K562 (cell line): ENCODE measurements around the gene LCP2. TPM values are rescaled to one million over a fixed set of nuclear protein-coding genes. Genes with fewer than 3 reads are reported as not detected.

Source experiments
- ATAC-seq: fragments of 200-7000 bp; cut with Tn5 transposase; 3 replicates; pipeline ENCODE4 v1.9.1; 2020; ENCODE audit warnings: moderate library complexity
- BruUV-seq: library from RNA; stranded (reverse); fragments of 400-500 nt; replicated peaks from 2 replicates; lab custom pipeline; 2021; lab: Mats Ljungman, UMichigan
- CTCF ChIA-PET: fragments of 300-600 bp; formaldehyde crosslinking; extraction: SDS; loops from one replicate; lab custom pipeline; 2021; ENCODE audit warnings: low intra/inter-chr PET ratio; lab: Yijun Ruan, JAX
- POLR2A ChIA-PET: fragments of 300-600, 350-650 bp; sonication (Branson Sonifier 250); formaldehyde crosslinking; extraction: SDS; loops from one replicate; lab custom pipeline; 2021; ENCODE audit warnings: antibody characterized with exemption, inconsistent platforms; lab: Yijun Ruan, JAX
- DNase-seq, 4 experiments: peaks; one replicate each; pipeline versions ENCODE4 v3.0.0 to v3.0.0-alpha.2; 2011 to 2018; ENCODE audit warnings: low spot score in 3 of 4, mixed read lengths in 3 of 4; ENCODE audit errors: extremely low read depth in 1 of 4
- FAIRE-seq: peaks from 2 replicates; lab custom pipeline; 2011; peaks lifted over from hg19 to GRCh38; lab: Jason Lieb, UNC
- H2AFZ ChIP-seq: 2 replicates; pipeline ENCODE4 v1.6.0; 2011; ENCODE audit warnings: low read depth, low read length, control low read depth, inconsistent platforms
- H3K27ac ChIP-seq: fragments of 200-600 bp; 3 replicates; pipeline ENCODE4 v1.8.0; 2011; ENCODE audit warnings: low read depth, mild to moderate bottlenecking, control low read depth, inconsistent platforms, low read length, moderate library complexity, mixed read lengths; ENCODE audit errors: extremely low read depth
- H3K27me3 ChIP-seq, 2 experiments: fragments of 300-600 bp in 1 of 2; 2 replicates in 1 of 2; 3 replicates in 1 of 2; pipeline versions ENCODE4 v1.6.0 to v1.8.0; 2011; ENCODE audit warnings: inconsistent platforms in 2 of 2, low read length in 2 of 2, mild to moderate bottlenecking in 1 of 2, mixed read lengths in 1 of 2, moderate library complexity in 1 of 2; ENCODE audit not compliant: control insufficient read depth in 2 of 2, insufficient read depth in 2 of 2
- H3K36me3 ChIP-seq: fragments of 300-600 bp; 3 replicates; pipeline ENCODE4 v1.8.0; 2011; ENCODE audit warnings: mild to moderate bottlenecking, low read length, inconsistent platforms; ENCODE audit not compliant: control insufficient read depth, insufficient read depth
- H3K4me1 ChIP-seq, 2 experiments: fragments of 200-600 bp in 1 of 2; replicated peaks in 1 of 2; 2 replicates in 1 of 2; 3 replicates in 1 of 2; pipeline versions ENCODE4 v1.5.1 to v1.8.0; 2011; ENCODE audit warnings: inconsistent platforms in 2 of 2, low read length in 2 of 2, mild to moderate bottlenecking in 1 of 2, mixed read lengths in 1 of 2, moderate library complexity in 1 of 2; ENCODE audit not compliant: control insufficient read depth in 2 of 2, insufficient read depth in 2 of 2
- H3K4me2 ChIP-seq: 2 replicates; pipeline ENCODE4 v1.6.1; 2011; ENCODE audit warnings: low read length, control low read depth, inconsistent platforms, mixed read lengths; ENCODE audit not compliant: insufficient read depth
- H3K4me3 ChIP-seq: fragments of 200-600 bp; sonication (generic), shearing (Covaris generic); 2 replicates; pipeline ENCODE4 v1.5.1; 2016; ENCODE audit warnings: control low read depth, inconsistent platforms
- H3K79me2 ChIP-seq: fragments of 200-600 bp; 3 replicates; pipeline ENCODE4 v1.8.0; 2011; ENCODE audit warnings: low read length, inconsistent platforms; ENCODE audit not compliant: control insufficient read depth, insufficient read depth
- H3K9ac ChIP-seq, 2 experiments: 2 replicates each; pipeline versions ENCODE4 v1.6.0 to v1.6.1; 2011; ENCODE audit warnings: low read depth in 2 of 2, low read length in 2 of 2, control low read depth in 1 of 2, inconsistent platforms in 1 of 2, mild to moderate bottlenecking in 1 of 2, mixed read lengths in 1 of 2; ENCODE audit not compliant: insufficient read depth in 1 of 2
- H3K9me1 ChIP-seq: one replicate; pipeline ENCODE4 v1.6.0; 2011; ENCODE audit warnings: inconsistent platforms, mild to moderate bottlenecking, low read length, moderate library complexity; ENCODE audit not compliant: control insufficient read depth, insufficient read depth
- H3K9me3 ChIP-seq: replicated peaks from 2 replicates; pipeline ENCODE4 v1.5.1; 2011; ENCODE audit warnings: low read depth, low read length, inconsistent platforms; ENCODE audit not compliant: control insufficient read depth, insufficient read depth
- H4K20me1 ChIP-seq: replicated peaks from 2 replicates; pipeline ENCODE4 v1.6.1; 2011; ENCODE audit warnings: low read length, inconsistent platforms, mixed read lengths; ENCODE audit not compliant: control insufficient read depth, insufficient read depth
- ATF3 ChIP-seq, 2 experiments: fragments of 450-650 bp in 1 of 2; sonication (generic) in 1 of 2; formaldehyde crosslinking in 1 of 2; IDR thresholded peaks in 1 of 2; conservative IDR thresholded peaks in 1 of 2; 2 replicates each; pipeline versions ENCODE4 v1.6.1 to v1.8.1; 2016 to 2023; ENCODE audit warnings: mild to moderate bottlenecking in 2 of 2, moderate library complexity in 2 of 2, inconsistent platforms in 1 of 2, missing genetic modification reagents in 1 of 2
- ERF ChIP-seq: fragments of 450-650 bp; formaldehyde crosslinking; IDR thresholded peaks from 2 replicates; pipeline ENCODE4 v1.4.0; 2020; ENCODE audit warnings: mild to moderate bottlenecking, mixed read lengths
- FOXK2 ChIP-seq, 2 experiments: fragments of 450-650 bp; IDR thresholded peaks in 1 of 2; conservative IDR thresholded peaks in 1 of 2; 2 replicates each; pipeline ENCODE4 v1.6.1; 2016; ENCODE audit warnings: low read depth in 2 of 2, mild to moderate bottlenecking in 1 of 2
- FOXM1 ChIP-seq, 2 experiments: fragments of 450-650 bp in 1 of 2; sonication (generic) in 1 of 2; formaldehyde crosslinking in 1 of 2; IDR thresholded peaks; 2 replicates each; pipeline versions ENCODE4 v1.6.1 to v1.9.0; 2017 to 2022; ENCODE audit warnings: low read depth in 2 of 2, mild to moderate bottlenecking in 2 of 2, missing genetic modification reagents in 1 of 2, moderate library complexity in 1 of 2
- NFYB ChIP-seq: IDR thresholded peaks from 2 replicates; pipeline ENCODE4 v1.6.1; 2011; ENCODE audit warnings: mild to moderate bottlenecking, moderate library complexity; ENCODE audit not compliant: insufficient read length; ENCODE audit errors: extremely low read depth
- PATZ1 ChIP-seq: fragments of 250-450 bp; sonication (Bioruptor Pico); IDR thresholded peaks from 2 replicates; pipeline ENCODE4 v1.5.0; 2020; ENCODE audit warnings: mild to moderate bottlenecking, borderline replicate concordance
- RHOXF2B ChIP-seq: fragments of 250-450 bp; sonication (Bioruptor Pico); conservative IDR thresholded peaks from 2 replicates; pipeline ENCODE4 v1.5.1; 2021
- ZKSCAN3 ChIP-seq: fragments of 250-450 bp; sonication (Bioruptor Pico); IDR thresholded peaks from 2 replicates; pipeline ENCODE4 v1.4.0; 2020
- ZMIZ1 ChIP-seq, 2 experiments: fragments of 150-350 bp in 1 of 2; IDR thresholded peaks; 2 replicates each; pipeline ENCODE4 v1.6.1; 2012 to 2016; ENCODE audit warnings: low read depth in 2 of 2, low read length in 2 of 2, mild to moderate bottlenecking in 1 of 2, moderate library complexity in 1 of 2
- ZNF696 ChIP-seq: fragments of 250-450 bp; sonication (Bioruptor Pico); conservative IDR thresholded peaks from 2 replicates; pipeline ENCODE4 v1.4.0; 2020; ENCODE audit warnings: mild to moderate bottlenecking, moderate library complexity
- ZNF77 ChIP-seq: fragments of 250-450 bp; sonication (Bioruptor Pico); IDR thresholded peaks from 2 replicates; pipeline ENCODE4 v1.5.0; 2020
- WGBS: fragments of 100-300 bp; shearing (Covaris generic); methylation state at CpG from one replicate; pipeline ENCODE4 v1.1.6; 2016; ENCODE audit warnings: low coverage, mixed read lengths; ENCODE audit not compliant: insufficient coverage; ENCODE audit errors: missing lambda C conversion rate; 5-methylcytosine and 5-hydroxymethylcytosine counted together
- in situ Hi-C: fragments of 300-500 bp; cut with MboI; formaldehyde crosslinking; loops from 4 replicates; pipeline ENCODE4 v1.15.0; 2018; ENCODE audit warnings: inconsistent platforms, mixed read lengths
- intact Hi-C: fragments of 100-400 bp; cut with micrococcal nuclease; formaldehyde crosslinking; loops from 2 replicates; pipeline ENCODE4 v1.14.2; 2022
- polyA plus RNA-seq, 8 experiments: library from polyadenylated mRNA; depleted of rRNA in 4 of 8; stranded (reverse) in 5 of 8; unstranded in 3 of 8; fragments of >200 nt; fragmentation: Nextera tagmentation in 2 of 8; fragmentation: Illumina TruSeq in 1 of 8; extraction: Ambion mirVana in 2 of 8; extraction: Trizol in 1 of 8; gene quantifications; 2 replicates each; pipeline versions ENCODE4 v1.2.1 to v1.2.3, GENCODE V29; 2011 to 2014; ENCODE audit warnings: inconsistent platforms in 1 of 8, missing spikeins in 1 of 8
- total RNA-seq, 7 experiments: library from RNA; depleted of rRNA in 6 of 7; stranded (reverse); fragments of >200 nt in 6 of 7; fragmentation: Illumina TruSeq in 2 of 7; extraction: Trizol in 2 of 7; gene quantifications; 2 replicates each; pipeline versions ENCODE4 v1.2.1 to v1.2.3, GENCODE V29; 2011 to 2021; ENCODE audit warnings: low replicate concordance in 1 of 7

Gene LCP2
- total and polyA plus RNA-seq, 9 of the 15 experiments (the other 6 are each of a cell fraction or from before 2014, with no cell fraction given): 4.0 to 31.3 (median 14.6) TPM

DNA sequence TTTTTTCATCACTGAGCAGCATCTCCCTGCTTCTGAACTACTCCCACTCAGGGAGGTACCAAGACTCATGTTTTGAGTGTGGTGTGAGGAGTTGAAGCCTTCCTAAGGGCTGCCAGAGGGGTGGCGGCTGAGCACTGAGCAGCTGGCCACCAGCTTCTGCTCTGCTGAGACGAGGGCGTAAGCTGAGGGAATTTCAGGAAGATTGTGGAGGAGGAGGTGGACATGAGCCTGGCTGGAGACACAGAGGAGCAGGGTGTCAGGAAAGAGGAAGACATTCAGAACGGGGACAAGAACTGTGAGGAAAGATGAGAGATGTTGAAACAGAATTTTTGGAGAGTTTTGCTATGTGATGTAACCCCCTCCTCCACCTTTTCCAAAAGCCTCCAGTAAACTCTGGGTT, 7.8 kb downstream of the LCP2 start:
- H3K4me3 ChIP-seq: no peak overlapping the region
- ChIA-PET CTCF (no interaction called here), POLR2A (interaction anchor here (0.7 kb wide), 1 partner anchor 44 kb away, joined by 3 read pairs; no protein-coding TSS in a partner anchor)
- ATAC-seq: no peak
- H3K27me3 ChIP-seq: no peaks in the 10 kb centered on the region
- 44% methylated on average over 4 of the region's 4 CpGs for WGBS
- H3K4me1 ChIP-seq: peaks cover 0 to 11% of the 10 kb centered on the region in 2 experiments; a peak in 3 of 5 replicates
- BruUV-seq: no TSS peak
- no peak overlapping the region for H3K9ac ChIP-seq
- no peak for TF ChIP-seq RHOXF2B
- TF ChIP-seq ZMIZ1 (IDR thresholded peaks at IDR 0.05; ENCODE audit: low read depth in 2 of 2, low read length in 2 of 2): no peak
- TF ChIP-seq ZNF77 (CRISPR knock-in tag): no peak
- TF ChIP-seq ERF (CRISPR knock-in tag): no peak
- TF ChIP-seq ZKSCAN3 (CRISPR knock-in tag): no peak
- no peak for TF ChIP-seq PATZ1 (CRISPR knock-in tag)
- no peak for TF ChIP-seq FOXK2 (conservative IDR thresholded peaks at IDR 0.05 in 1 of 2, IDR thresholded peaks at IDR 0.05 in 1 of 2; ENCODE audit: low read depth in 2 of 2)
- no peak for TF ChIP-seq NFYB
- no peak for TF ChIP-seq ATF3 (IDR thresholded peaks at IDR 0.05)
- TF ChIP-seq ATF3 (CRISPR knock-in tag; conservative IDR thresholded peaks at IDR 0.05): no peak
- no peak for TF ChIP-seq ZNF696 (CRISPR knock-in tag)
- TF ChIP-seq FOXM1 (IDR thresholded peaks at IDR 0.05; ENCODE audit: low read depth): no peak
- TF ChIP-seq FOXM1 (CRISPR knock-in tag; IDR thresholded peaks at IDR 0.05; ENCODE audit: low read depth): no peak
- TF ChIP-seq, all 486 proteins: peak for 0
- Histone ChIP-seq H3K27ac (no peak overlapping the region), H3K79me2 (peaks cover 5% of the 10 kb centered on the region; the same call in 2 of the 3 replicates), H3K36me3 (0 out of 3 replicates have a peak, but pooled peaks cover 5% of the 10 kb centered on the region), H3K4me2 (no peak overlapping the region), H3K9me1 (no peaks in the 10 kb centered on the region), H2AFZ (no peak overlapping the region), H3K9me3 (no peaks in the 10 kb centered on the region), H4K20me1 (no peaks in the 10 kb centered on the region; the same call in 1 of the 2 replicates)
- no peak for FAIRE-seq
- intact Hi-C loops (no loop called here), in situ Hi-C loops (no loop called here)
- DNase-seq: no peak
